Measurements from ENCODE around the gene ADAM23. TPM values are rescaled to one million over a fixed set of nuclear protein-coding genes. Genes with fewer than 3 reads are reported as not detected.

ADAM23 gene
- total and polyA plus RNA-seq, 4 donors: 0.12 to 0.51 (median 0.17) TPM; not detected in 1

- Histone ChIP-seq H3K36me3 (ENCODE audit: control insufficient read depth in 4 of 4, insufficient read depth in 3 of 4, low read depth in 1 of 4, low read length in 3 of 4) (no peaks in the 10 kb centered on the region), H3K4me3 (ENCODE audit: low read depth in 1 of 3, low read length in 3 of 3) (no peak overlapping the region), H3K4me1 (ENCODE audit: control insufficient read depth in 4 of 4, insufficient read depth in 4 of 4, low read length in 3 of 4) (no peaks in the 10 kb centered on the region), H3K27ac (ENCODE audit: low read depth in 1 of 2, low read length in 2 of 2) (no peak overlapping the region), H3K9me3 (ENCODE audit: control insufficient read depth in 4 of 4, low read length in 3 of 4) (no peaks in the 10 kb centered on the region), H3K9ac (ENCODE audit: low read depth in 1 of 2, low read length in 2 of 2) (no peak overlapping the region), H3K27me3 (ENCODE audit: control insufficient read depth in 4 of 4, insufficient read depth in 4 of 4, low read length in 3 of 4) (no peaks in the 10 kb centered on the region)
- no peak for TF ChIP-seq TAF1 (conservative IDR thresholded peaks at IDR 0.05)
- TF ChIP-seq RAD21 (IDR thresholded peaks at IDR 0.05): no peak
- no peak for TF ChIP-seq FOXA1 (IDR thresholded peaks at IDR 0.05)
- no peak for TF ChIP-seq ATF3 (IDR thresholded peaks at IDR 0.05)
- no peak for TF ChIP-seq JUND (IDR thresholded peaks at IDR 0.05)
- TF ChIP-seq GABPA (IDR thresholded peaks at IDR 0.05 in 1 of 2, conservative IDR thresholded peaks at IDR 0.05 in 1 of 2): no peak
- 61% methylated on average over 1 of the region's 1 CpG for WGBS
- no peak for DNase-seq (ENCODE audit: low spot score)
Measured at GRCh38 chr2:206586609-206587008, 143.3 kb downstream of the ADAM23 start.

- WGBS: 93% methylated on average over 3 of the region's 3 CpGs
- Histone ChIP-seq H3K9ac (ENCODE audit: low read depth in 1 of 2, low read length in 2 of 2) (no peak overlapping the region), H3K36me3 (ENCODE audit: control insufficient read depth in 4 of 4, insufficient read depth in 3 of 4, low read depth in 1 of 4, low read length in 3 of 4) (no peaks in the 10 kb centered on the region), H3K27me3 (ENCODE audit: control insufficient read depth in 4 of 4, insufficient read depth in 4 of 4, low read length in 3 of 4) (no peaks in the 10 kb centered on the region), H3K4me1 (ENCODE audit: control insufficient read depth in 4 of 4, insufficient read depth in 4 of 4, low read length in 3 of 4) (no peaks in the 10 kb centered on the region), H3K9me3 (ENCODE audit: control insufficient read depth in 4 of 4, low read length in 3 of 4) (no peaks in the 10 kb centered on the region), H3K4me3 (ENCODE audit: low read depth in 1 of 3, low read length in 3 of 3) (no peak overlapping the region), H3K27ac (ENCODE audit: low read depth in 1 of 2, low read length in 2 of 2) (no peak overlapping the region)
- DNase-seq (ENCODE audit: low spot score): no peak
- TF ChIP-seq HNF4A (conservative IDR thresholded peaks at IDR 0.05) (no peak), YY1 (IDR thresholded peaks at IDR 0.05) (no peak), REST (IDR thresholded peaks at IDR 0.05) (no peak), JUND (IDR thresholded peaks at IDR 0.05) (no peak), CTCF (IDR thresholded peaks at IDR 0.05; ENCODE audit: low read depth, low read length, missing input control) (no peak), ATF3 (IDR thresholded peaks at IDR 0.05) (no peak), FOXA1 (IDR thresholded peaks at IDR 0.05) (no peak), HNF4G (IDR thresholded peaks at IDR 0.05) (no peak), RXRA (IDR thresholded peaks at IDR 0.05) (no peak), ZBTB33 (IDR thresholded peaks at IDR 0.05) (no peak), RAD21 (IDR thresholded peaks at IDR 0.05) (no peak), SP1 (IDR thresholded peaks at IDR 0.05) (no peak), GABPA (IDR thresholded peaks at IDR 0.05 in 1 of 2, conservative IDR thresholded peaks at IDR 0.05 in 1 of 2) (no peak), FOXA2 (IDR thresholded peaks at IDR 0.05) (no peak), MAX (IDR thresholded peaks at IDR 0.05) (no peak), NR2F2 (IDR thresholded peaks at IDR 0.05) (no peak), TAF1 (conservative IDR thresholded peaks at IDR 0.05) (no peak), EGR1 (IDR thresholded peaks at IDR 0.05; ENCODE audit: low read depth in 2 of 2) (no peak)
Measured at GRCh38 chr2:206597717-206598218, 154.4 kb downstream of the ADAM23 start.

Data from liver (tissue), 9 donors.